Left ventricle myocardium inferior (tissue), 1 donor: Measurements from ENCODE around the gene NR6A1. TPM values are rescaled to one million over a fixed set of nuclear protein-coding genes. Genes with fewer than 3 reads are reported as not detected.

Source experiments
- DNase-seq: peaks from one replicate; pipeline ENCODE4 v3.0.0-alpha.2; 2020
- H3K27ac ChIP-seq: fragments of 200-600 bp; replicated peaks from 2 replicates; pipeline ENCODE4 v1.8.0; 2021
- H3K27me3 ChIP-seq: fragments of 200-600 bp; 2 replicates; pipeline ENCODE4 v1.8.0; 2021; ENCODE audit warnings: low read depth
- H3K36me3 ChIP-seq: fragments of 200-600 bp; 2 replicates; pipeline ENCODE4 v1.8.0; 2021
- H3K4me1 ChIP-seq: fragments of 200-600 bp; 2 replicates; pipeline ENCODE4 v1.8.0; 2021
- H3K4me3 ChIP-seq: fragments of 200-600 bp; 2 replicates; pipeline ENCODE4 v1.8.0; 2021; ENCODE audit warnings: mild to moderate bottlenecking, moderate library complexity
- H3K9me3 ChIP-seq: fragments of 200-600 bp; replicated peaks from 2 replicates; pipeline ENCODE4 v1.8.0; 2021
- intact Hi-C: fragments of 100-400 bp; cut with micrococcal nuclease; formaldehyde crosslinking; loops from one replicate; pipeline ENCODE4 v1.11.0; 2022
- total RNA-seq: library from RNA; stranded (reverse); fragmentation: NEBNext Ultra II Directional; extraction: Animal tissue kit (Norgen Biotek cat#: 25700); gene quantifications from one replicate; pipeline ENCODE4 v1.2.1, GENCODE V29; 2021
- TF ChIP-seq, protein P1 (sequence below): fragments of 200-600 bp; IDR thresholded peaks from 2 replicates; pipeline ENCODE4 v1.8.0; 2021; ENCODE audit warnings: antibody characterized with exemption, mild to moderate bottlenecking, borderline replicate concordance
- donor health status: DM: no; HTN: yes; CAD: no; lungs with severe emphysema.

NR6A1 gene
- total RNA-seq, 1 donor from 2014 or later: 1.0 TPM

- intact Hi-C loops: no loop called here
Observed at GRCh38 chr9:124474151-124474550, 297.0 kb downstream of the NR6A1 start.

GRCh38 chr9:124473310-124473709, 297.8 kb downstream of the NR6A1 start:
- Histone ChIP-seq H3K4me1 (peaks cover 10% of the 10 kb centered on the region), H3K27me3 (peaks cover 91% of the 10 kb centered on the region), H3K4me3 (no peak overlapping the region), H3K36me3 (no peaks in the 10 kb centered on the region), H3K27ac (no peak overlapping the region), H3K9me3 (no peaks in the 10 kb centered on the region)
- intact Hi-C loops: no loop called here
- TF ChIP-seq, protein P1, sequence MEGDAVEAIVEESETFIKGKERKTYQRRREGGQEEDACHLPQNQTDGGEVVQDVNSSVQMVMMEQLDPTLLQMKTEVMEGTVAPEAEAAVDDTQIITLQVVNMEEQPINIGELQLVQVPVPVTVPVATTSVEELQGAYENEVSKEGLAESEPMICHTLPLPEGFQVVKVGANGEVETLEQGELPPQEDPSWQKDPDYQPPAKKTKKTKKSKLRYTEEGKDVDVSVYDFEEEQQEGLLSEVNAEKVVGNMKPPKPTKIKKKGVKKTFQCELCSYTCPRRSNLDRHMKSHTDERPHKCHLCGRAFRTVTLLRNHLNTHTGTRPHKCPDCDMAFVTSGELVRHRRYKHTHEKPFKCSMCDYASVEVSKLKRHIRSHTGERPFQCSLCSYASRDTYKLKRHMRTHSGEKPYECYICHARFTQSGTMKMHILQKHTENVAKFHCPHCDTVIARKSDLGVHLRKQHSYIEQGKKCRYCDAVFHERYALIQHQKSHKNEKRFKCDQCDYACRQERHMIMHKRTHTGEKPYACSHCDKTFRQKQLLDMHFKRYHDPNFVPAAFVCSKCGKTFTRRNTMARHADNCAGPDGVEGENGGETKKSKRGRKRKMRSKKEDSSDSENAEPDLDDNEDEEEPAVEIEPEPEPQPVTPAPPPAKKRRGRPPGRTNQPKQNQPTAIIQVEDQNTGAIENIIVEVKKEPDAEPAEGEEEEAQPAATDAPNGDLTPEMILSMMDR: no peak
- DNase-seq: no peak

More at GRCh38 chr9:124474151-124474550, 297.0 kb downstream of the NR6A1 start:
- TF ChIP-seq, protein P1: no peak
- DNase-seq: no peak
- no peaks in the 10 kb centered on the region for H3K9me3 ChIP-seq
- H3K4me3 ChIP-seq: no peak overlapping the region
- H3K27ac ChIP-seq: no peak overlapping the region
- peaks cover 11% of the 10 kb centered on the region for H3K4me1 ChIP-seq
- H3K36me3 ChIP-seq: no peaks in the 10 kb centered on the region
- peaks cover 94% of the 10 kb centered on the region for H3K27me3 ChIP-seq

- Histone ChIP-seq H3K36me3 (no peaks in the 10 kb centered on the region), H3K27me3 (peaks cover 91% of the 10 kb centered on the region), H3K4me1 (peaks cover 5% of the 10 kb centered on the region), H3K9me3 (no peaks in the 10 kb centered on the region), H3K27ac (no peak overlapping the region), H3K4me3 (no peak overlapping the region)
- DNase-seq: no peak
- TF ChIP-seq, protein P1: no peak
- intact Hi-C loops: no loop called here
Observed at GRCh38 chr9:124472770-124473169, 298.3 kb downstream of the NR6A1 start.

DNA sequence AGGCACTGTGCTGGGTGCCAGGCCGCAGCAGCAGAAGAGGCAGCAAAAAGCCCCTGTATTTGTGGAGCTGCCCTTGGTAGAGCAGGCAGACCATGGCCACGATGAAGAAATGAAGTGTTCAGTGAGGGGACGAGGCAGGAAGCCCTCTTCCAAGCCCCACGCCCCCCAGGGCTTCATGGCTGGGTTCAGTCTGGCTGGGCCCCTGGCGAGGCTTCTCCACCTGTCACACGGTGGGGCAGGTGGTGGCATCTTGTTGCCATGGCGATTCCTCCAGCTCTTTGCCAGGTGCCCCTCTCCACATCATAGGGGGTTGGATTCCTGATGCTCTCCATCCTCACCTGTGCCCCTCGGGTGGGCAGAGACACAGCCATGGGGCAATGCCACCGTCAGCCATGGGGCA, 299.4 kb downstream of the NR6A1 start:
- TF ChIP-seq, protein P1: no peak
- Histone ChIP-seq H3K27ac (no peak overlapping the region), H3K4me1 (no peaks in the 10 kb centered on the region), H3K27me3 (peaks cover 89% of the 10 kb centered on the region), H3K9me3 (no peaks in the 10 kb centered on the region), H3K36me3 (no peaks in the 10 kb centered on the region), H3K4me3 (no peak overlapping the region)
- no peak for DNase-seq
- intact Hi-C loops: no loop called here

DNA sequence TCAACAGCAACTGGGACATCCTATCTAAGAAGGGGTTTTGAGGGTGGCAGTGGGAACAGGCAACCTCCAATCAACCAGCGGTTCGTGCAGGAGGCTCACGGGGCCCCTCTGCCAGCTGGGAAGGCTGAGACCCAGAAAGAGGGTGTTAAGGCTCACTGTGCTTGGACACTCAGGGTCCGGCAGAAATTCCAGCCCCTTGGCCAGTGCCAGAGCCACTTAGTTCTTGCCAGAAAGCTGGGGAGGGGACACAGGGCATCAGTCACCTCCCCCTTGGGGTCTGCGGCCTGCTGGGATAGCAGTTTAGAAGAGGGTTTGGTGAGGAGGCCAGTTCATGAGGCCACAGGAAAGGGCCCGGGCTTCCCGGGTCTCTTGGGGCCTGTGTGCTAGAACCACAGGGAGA, 300.4 kb downstream of the NR6A1 start:
- TF ChIP-seq, protein P1: no peak
- Histone ChIP-seq H3K4me1 (no peaks in the 10 kb centered on the region), H3K36me3 (no peaks in the 10 kb centered on the region), H3K4me3 (no peak overlapping the region), H3K27ac (no peak overlapping the region), H3K27me3 (peaks cover 89% of the 10 kb centered on the region), H3K9me3 (no peaks in the 10 kb centered on the region)
- intact Hi-C loops: no loop called here
- no peak for DNase-seq

- Histone ChIP-seq H3K27ac (no peak overlapping the region), H3K36me3 (no peaks in the 10 kb centered on the region), H3K9me3 (no peaks in the 10 kb centered on the region), H3K27me3 (peaks cover 88% of the 10 kb centered on the region), H3K4me1 (no peaks in the 10 kb centered on the region), H3K4me3 (no peak overlapping the region)
- no peak for DNase-seq
- TF ChIP-seq, protein P1: no peak
- intact Hi-C loops: no loop called here
Observed at GRCh38 chr9:124470306-124470705, 300.8 kb downstream of the NR6A1 start.
